ENCODE data around the gene KIF6.

Gene KIF6

DNA sequence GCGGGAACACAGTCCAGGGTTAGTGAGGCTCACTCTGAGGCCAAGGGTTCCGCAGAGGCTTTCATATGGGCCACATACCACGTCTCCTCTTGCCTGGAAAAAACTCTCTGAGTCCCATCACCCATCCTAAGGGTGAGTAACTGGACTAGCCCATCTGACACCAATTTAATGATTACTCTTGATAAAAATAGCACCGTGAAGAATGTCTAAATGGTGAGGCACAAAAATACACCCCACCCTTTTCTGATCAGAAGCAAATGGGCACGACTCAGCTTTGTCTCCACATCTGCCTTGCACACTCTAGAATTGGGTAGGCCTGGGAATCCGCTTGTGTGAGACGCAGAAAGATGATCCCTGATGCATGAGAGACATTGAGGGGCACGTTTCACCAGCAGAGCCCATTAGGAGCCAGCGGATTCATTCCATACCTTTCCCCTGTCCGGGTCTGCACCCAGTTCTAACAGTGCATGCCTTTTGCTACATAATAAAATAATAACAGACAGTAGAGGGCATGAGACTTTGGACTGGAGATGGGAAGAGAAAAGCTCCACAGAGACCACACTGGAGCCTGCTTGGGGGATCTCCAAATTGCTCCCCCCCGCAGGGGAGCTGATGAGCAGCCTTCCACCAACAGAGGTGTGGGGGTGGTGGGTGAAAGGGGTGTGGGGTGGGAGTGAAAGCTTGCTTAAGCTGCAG is 292.7 kb downstream of the KIF6 start:
- Histone ChIP-seq H3K27me3 (ENCODE audit: control insufficient read depth, insufficient read depth, low read length) (no peaks in the 10 kb centered on the region), H3K9me3 (ENCODE audit: control insufficient read depth, low read depth, low read length) (no peaks in the 10 kb centered on the region), H3K36me3 (ENCODE audit: control insufficient read depth, low read depth, low read length) (no peaks in the 10 kb centered on the region), H3K4me1 (ENCODE audit: control insufficient read depth, low read depth, low read length) (peaks cover 7% of the 10 kb centered on the region), H3K27ac (ENCODE audit: low read length) (no peak overlapping the region), H3K4me3 (ENCODE audit: low read length) (no peak overlapping the region), H3K9ac (ENCODE audit: low read length) (no peak overlapping the region)

DNA sequence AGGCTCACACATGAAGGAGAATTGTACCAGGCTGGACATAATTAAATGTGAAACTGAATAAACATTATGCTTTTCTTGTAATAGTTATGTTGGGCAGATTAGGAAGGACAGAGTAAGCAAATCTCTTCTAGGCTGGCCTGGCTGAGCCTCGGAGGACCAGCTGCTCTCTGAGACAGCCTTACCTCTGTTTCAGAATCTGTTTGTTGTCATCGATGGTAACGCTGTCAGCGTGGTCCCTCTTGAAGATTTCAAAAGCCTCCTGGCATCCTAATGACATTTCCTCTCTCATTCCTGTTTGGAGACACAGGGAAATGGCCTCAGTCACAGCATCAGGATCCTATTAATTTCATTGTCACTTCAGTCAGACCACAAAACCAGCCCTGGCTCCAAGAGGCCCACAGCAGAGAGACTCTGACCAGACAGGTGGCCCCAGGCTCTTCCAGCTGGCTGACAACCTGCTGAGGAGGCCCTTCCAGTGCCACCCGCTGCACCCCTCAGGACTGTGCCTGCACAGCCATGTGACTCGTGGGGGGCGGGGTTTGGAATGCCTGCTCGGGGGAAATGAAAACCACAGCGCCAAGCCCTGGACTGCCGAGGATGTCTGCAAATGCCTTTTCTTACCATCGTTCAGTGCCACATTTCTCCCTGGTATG is 294.2 kb downstream of the KIF6 start:
- Histone ChIP-seq H3K27me3 (ENCODE audit: control insufficient read depth, insufficient read depth, low read length) (no peaks in the 10 kb centered on the region), H3K4me1 (ENCODE audit: control insufficient read depth, low read depth, low read length) (peaks cover 9% of the 10 kb centered on the region), H3K9ac (ENCODE audit: low read length) (no peak overlapping the region), H3K4me3 (ENCODE audit: low read length) (no peak overlapping the region), H3K9me3 (ENCODE audit: control insufficient read depth, low read depth, low read length) (no peaks in the 10 kb centered on the region), H3K36me3 (ENCODE audit: control insufficient read depth, low read depth, low read length) (no peaks in the 10 kb centered on the region), H3K27ac (ENCODE audit: low read length) (no peak overlapping the region)

DNA sequence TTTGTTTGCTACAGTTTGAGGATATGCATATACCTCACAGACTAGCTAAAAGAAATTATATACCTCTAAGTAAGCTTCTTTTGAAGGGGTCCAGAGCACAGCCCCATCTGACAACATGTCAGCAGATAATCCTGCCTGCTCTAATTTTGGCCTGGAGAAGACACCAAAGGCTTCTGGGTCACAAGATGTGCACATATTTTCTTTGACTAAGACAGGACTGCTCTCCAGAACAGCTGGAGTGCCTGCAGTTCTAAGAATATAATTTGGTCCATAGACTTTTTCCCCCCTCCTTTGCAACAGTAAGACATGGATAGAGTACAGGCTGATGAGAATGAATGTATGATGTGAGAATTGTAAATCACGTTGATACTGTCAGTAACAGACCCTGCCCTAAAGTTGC is 294.8 kb downstream of the KIF6 start:
- Histone ChIP-seq H3K4me1 (ENCODE audit: control insufficient read depth, low read depth, low read length) (peaks cover 12% of the 10 kb centered on the region), H3K4me3 (ENCODE audit: low read length) (no peak overlapping the region), H3K36me3 (ENCODE audit: control insufficient read depth, low read depth, low read length) (no peaks in the 10 kb centered on the region), H3K9me3 (ENCODE audit: control insufficient read depth, low read depth, low read length) (no peaks in the 10 kb centered on the region), H3K9ac (ENCODE audit: low read length) (no peak overlapping the region), H3K27me3 (ENCODE audit: control insufficient read depth, insufficient read depth, low read length) (no peaks in the 10 kb centered on the region), H3K27ac (ENCODE audit: low read length) (no peak overlapping the region)

DNA sequence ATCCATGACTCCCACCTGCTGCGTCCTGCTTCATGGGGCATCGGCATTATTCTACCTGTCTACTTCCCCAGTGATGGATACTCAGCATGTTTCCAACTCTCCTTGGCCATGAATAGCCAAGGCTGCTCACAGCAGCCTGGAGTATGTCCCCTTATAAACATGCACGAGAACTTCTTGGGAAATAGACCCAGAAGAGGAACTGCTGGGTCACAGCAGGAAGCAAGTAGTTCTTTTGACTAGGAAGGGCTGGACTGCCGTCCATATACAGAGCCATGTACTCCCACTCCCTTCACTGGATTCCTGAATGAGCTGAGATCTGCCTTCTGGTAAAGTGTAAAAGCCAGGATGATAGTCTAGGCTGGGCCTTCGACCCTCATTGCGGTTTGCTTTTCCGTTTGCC is 296.4 kb downstream of the KIF6 start:
- Histone ChIP-seq H3K4me1 (ENCODE audit: control insufficient read depth, low read depth, low read length) (peaks cover 12% of the 10 kb centered on the region), H3K27me3 (ENCODE audit: control insufficient read depth, insufficient read depth, low read length) (no peaks in the 10 kb centered on the region), H3K27ac (ENCODE audit: low read length) (no peak overlapping the region), H3K9me3 (ENCODE audit: control insufficient read depth, low read depth, low read length) (no peaks in the 10 kb centered on the region), H3K4me3 (ENCODE audit: low read length) (no peak overlapping the region), H3K36me3 (ENCODE audit: control insufficient read depth, low read depth, low read length) (no peaks in the 10 kb centered on the region), H3K9ac (ENCODE audit: low read length) (no peak overlapping the region)

DNA sequence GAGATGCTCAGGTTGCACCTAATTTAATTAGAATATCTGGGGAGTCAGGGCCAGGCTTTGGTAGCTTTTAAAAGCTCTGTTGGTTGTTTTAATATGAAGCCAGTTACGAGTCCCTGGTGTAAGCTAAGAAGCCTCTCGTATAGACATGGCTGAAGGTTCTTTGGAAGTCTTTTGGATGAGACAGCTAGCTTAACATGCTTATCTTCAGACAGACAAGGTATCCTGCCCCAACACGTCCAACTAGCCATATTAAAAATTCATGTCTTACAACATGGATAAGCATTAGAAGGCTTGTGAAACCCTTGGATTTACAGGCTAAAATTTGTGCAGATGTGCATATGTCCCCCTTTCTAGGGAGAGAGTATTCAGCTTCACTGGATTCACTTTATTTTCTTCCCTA is 297.1 kb downstream of the KIF6 start:
- no peak overlapping the region for H3K4me3 ChIP-seq (ENCODE audit: low read length)

DNA sequence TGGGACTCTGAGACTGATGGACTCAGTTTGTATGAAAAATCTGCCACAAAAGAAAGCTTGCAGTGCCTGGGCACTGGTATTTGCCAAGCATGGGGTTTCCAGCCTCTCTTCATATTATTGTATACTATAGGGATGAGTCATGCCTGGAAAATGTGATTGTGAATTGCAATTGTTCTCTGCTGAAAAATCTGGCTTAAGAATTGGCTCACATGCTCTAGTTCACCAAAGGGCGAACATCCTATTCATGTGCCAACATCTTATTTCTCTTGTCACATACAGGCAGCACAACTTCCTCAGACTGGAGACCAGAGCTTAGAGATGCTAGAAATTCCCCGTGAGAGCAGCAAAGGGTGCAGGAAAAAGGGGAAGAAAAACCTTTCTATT is 299.1 kb downstream of the KIF6 start:
- H3K9me3 ChIP-seq (ENCODE audit: control insufficient read depth, low read depth, low read length) = no peaks in the 10 kb centered on the region
- no peaks in the 10 kb centered on the region for H3K27me3 ChIP-seq (ENCODE audit: control insufficient read depth, insufficient read depth, low read length)
- no peaks in the 10 kb centered on the region for H3K36me3 ChIP-seq (ENCODE audit: control insufficient read depth, low read depth, low read length)
- peaks cover 12% of the 10 kb centered on the region for H3K4me1 ChIP-seq (ENCODE audit: control insufficient read depth, low read depth, low read length)
- no peak overlapping the region for H3K27ac ChIP-seq (ENCODE audit: low read length)
- no peak overlapping the region for H3K9ac ChIP-seq (ENCODE audit: low read length)
- no peak overlapping the region for H3K4me3 ChIP-seq (ENCODE audit: low read length)

More for the DNA sequence above, 297.1 kb downstream of the KIF6 start:
- no peaks in the 10 kb centered on the region for H3K9me3 ChIP-seq (ENCODE audit: control insufficient read depth, low read depth, low read length)
- H3K9ac ChIP-seq (ENCODE audit: low read length) = no peak overlapping the region
- H3K36me3 ChIP-seq (ENCODE audit: control insufficient read depth, low read depth, low read length) = no peaks in the 10 kb centered on the region
- no peaks in the 10 kb centered on the region for H3K27me3 ChIP-seq (ENCODE audit: control insufficient read depth, insufficient read depth, low read length)
- no peak overlapping the region for H3K27ac ChIP-seq (ENCODE audit: low read length)
- H3K4me1 ChIP-seq (ENCODE audit: control insufficient read depth, low read depth, low read length) = peaks cover 12% of the 10 kb centered on the region

DNA sequence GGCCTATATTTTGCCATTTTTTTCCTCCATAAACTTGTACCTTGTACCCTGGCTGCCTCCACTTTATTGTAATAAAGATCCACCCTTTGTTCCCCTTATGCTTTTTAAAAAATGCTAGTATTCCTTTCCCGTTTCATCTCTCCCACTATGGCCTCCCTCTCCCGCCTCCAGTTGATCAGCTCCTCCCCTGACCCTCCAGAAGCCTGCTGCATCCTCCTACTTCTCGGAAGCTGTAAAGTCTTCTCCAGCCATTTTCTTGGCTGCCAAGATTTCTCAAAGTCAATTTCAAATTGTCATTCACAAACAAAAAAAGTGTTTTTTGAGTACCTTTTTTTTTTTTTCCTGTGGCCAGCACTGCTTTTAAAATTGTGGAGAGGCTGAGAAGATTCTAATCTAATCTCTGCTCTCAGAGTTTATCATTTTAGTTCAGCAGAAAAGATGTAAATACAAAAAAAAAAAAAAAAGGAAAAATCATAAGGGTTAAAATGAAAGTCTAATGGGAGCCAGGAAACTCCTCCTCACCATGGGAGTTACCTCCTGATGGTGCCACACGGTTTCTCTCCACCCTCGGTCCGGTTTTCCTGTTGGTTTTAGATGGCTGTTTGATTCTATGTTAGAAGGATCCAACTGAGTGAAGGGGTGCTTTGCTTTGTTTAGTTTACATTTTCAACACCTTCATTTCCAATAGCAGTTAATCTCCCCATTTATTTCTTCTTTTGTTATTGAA is 299.7 kb downstream of the KIF6 start:
- H3K36me3 ChIP-seq (ENCODE audit: control insufficient read depth, low read depth, low read length) = no peaks in the 10 kb centered on the region
- peaks cover 12% of the 10 kb centered on the region for H3K4me1 ChIP-seq (ENCODE audit: control insufficient read depth, low read depth, low read length)
- no peak overlapping the region for H3K4me3 ChIP-seq (ENCODE audit: low read length)
- no peaks in the 10 kb centered on the region for H3K27me3 ChIP-seq (ENCODE audit: control insufficient read depth, insufficient read depth, low read length)
- no peak overlapping the region for H3K27ac ChIP-seq (ENCODE audit: low read length)
- no peak overlapping the region for H3K9ac ChIP-seq (ENCODE audit: low read length)
- no peaks in the 10 kb centered on the region for H3K9me3 ChIP-seq (ENCODE audit: control insufficient read depth, low read depth, low read length)

GRCh38 chr6:39424831-39425230 is 300.4 kb downstream of the KIF6 start:
- H3K9ac ChIP-seq (ENCODE audit: low read length) = no peak overlapping the region
- no peak overlapping the region for H3K27ac ChIP-seq (ENCODE audit: low read length)
- H3K27me3 ChIP-seq (ENCODE audit: control insufficient read depth, insufficient read depth, low read length) = no peaks in the 10 kb centered on the region

DNA sequence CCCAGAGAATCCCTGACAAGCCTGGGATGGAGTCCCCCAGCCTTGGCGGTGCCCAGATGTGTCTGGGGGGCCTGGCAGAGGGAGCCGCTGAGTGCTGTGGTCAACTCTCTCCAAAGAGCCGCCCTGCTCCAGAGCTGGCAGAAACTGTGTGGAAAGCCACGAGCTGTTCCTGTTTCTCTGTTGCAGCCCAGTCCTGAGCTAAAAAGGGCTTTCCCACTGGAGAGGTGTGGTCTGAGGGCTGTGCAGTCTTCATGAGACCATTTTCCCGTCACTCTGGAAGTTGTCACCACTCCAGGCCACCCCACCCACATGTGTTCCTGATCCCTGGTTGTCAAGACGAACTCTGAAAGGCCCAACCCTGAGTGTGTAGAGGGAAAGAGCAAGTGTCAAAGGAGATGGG is 303.0 kb downstream of the KIF6 start:
- H3K27ac ChIP-seq (ENCODE audit: low read length) = no peak overlapping the region
- no peak overlapping the region for H3K4me3 ChIP-seq (ENCODE audit: low read length)
- H3K9me3 ChIP-seq (ENCODE audit: control insufficient read depth, low read depth, low read length) = no peaks in the 10 kb centered on the region
- H3K4me1 ChIP-seq (ENCODE audit: control insufficient read depth, low read depth, low read length) = peaks cover 8% of the 10 kb centered on the region
- H3K9ac ChIP-seq (ENCODE audit: low read length) = no peak overlapping the region
- no peaks in the 10 kb centered on the region for H3K27me3 ChIP-seq (ENCODE audit: control insufficient read depth, insufficient read depth, low read length)
- no peaks in the 10 kb centered on the region for H3K36me3 ChIP-seq (ENCODE audit: control insufficient read depth, low read depth, low read length)

More at GRCh38 chr6:39424831-39425230, 300.4 kb downstream of the KIF6 start:
- Histone ChIP-seq H3K36me3 (ENCODE audit: control insufficient read depth, low read depth, low read length) (no peaks in the 10 kb centered on the region), H3K4me3 (ENCODE audit: low read length) (no peak overlapping the region), H3K4me1 (ENCODE audit: control insufficient read depth, low read depth, low read length) (peaks cover 12% of the 10 kb centered on the region), H3K9me3 (ENCODE audit: control insufficient read depth, low read depth, low read length) (no peaks in the 10 kb centered on the region)

GRCh38 chr6:39421383-39422225 is 303.6 kb downstream of the KIF6 start:
- H3K36me3 ChIP-seq (ENCODE audit: control insufficient read depth, low read depth, low read length) = no peaks in the 10 kb centered on the region
- peaks cover 8% of the 10 kb centered on the region for H3K4me1 ChIP-seq (ENCODE audit: control insufficient read depth, low read depth, low read length)
- no peak overlapping the region for H3K9ac ChIP-seq (ENCODE audit: low read length)
- H3K27me3 ChIP-seq (ENCODE audit: control insufficient read depth, insufficient read depth, low read length) = no peaks in the 10 kb centered on the region
- H3K27ac ChIP-seq (ENCODE audit: low read length) = no peak overlapping the region
- no peak overlapping the region for H3K4me3 ChIP-seq (ENCODE audit: low read length)
- no peaks in the 10 kb centered on the region for H3K9me3 ChIP-seq (ENCODE audit: control insufficient read depth, low read depth, low read length)

Data from iPS-18a (cell line).